GM21825 (cell line): ENCODE measurements around the gene ZNF827.
A peak's percentile ranks its signal among the peaks of the same experiment; 100 is the strongest.
"Not testable (repeated sequence)": the region's sequence is repeated elsewhere in the genome, so short reads cannot be mapped to it uniquely, and the experiment has no call there.

Source experiments
- ATAC-seq: cut with Tn5 transposase; IDR thresholded peaks from one replicate; pipeline ENCODE4 v1.9.1; 2021; ENCODE audit warnings: mild to moderate bottlenecking, moderate library complexity; ENCODE audit not compliant: unreplicated experiment

Gene ZNF827

GRCh38 chr4:145839151-145839550, 99.5 kb downstream of the ZNF827 start:
- no peak for ATAC-seq

- ATAC-seq, result not testable (repeated sequence)
Observed at GRCh38 chr4:145832384-145832783, 106.2 kb downstream of the ZNF827 start.

- peak; percentile 59 for ATAC-seq
Observed at GRCh38 chr4:145830699-145831098, 107.9 kb downstream of the ZNF827 start.

DNA sequence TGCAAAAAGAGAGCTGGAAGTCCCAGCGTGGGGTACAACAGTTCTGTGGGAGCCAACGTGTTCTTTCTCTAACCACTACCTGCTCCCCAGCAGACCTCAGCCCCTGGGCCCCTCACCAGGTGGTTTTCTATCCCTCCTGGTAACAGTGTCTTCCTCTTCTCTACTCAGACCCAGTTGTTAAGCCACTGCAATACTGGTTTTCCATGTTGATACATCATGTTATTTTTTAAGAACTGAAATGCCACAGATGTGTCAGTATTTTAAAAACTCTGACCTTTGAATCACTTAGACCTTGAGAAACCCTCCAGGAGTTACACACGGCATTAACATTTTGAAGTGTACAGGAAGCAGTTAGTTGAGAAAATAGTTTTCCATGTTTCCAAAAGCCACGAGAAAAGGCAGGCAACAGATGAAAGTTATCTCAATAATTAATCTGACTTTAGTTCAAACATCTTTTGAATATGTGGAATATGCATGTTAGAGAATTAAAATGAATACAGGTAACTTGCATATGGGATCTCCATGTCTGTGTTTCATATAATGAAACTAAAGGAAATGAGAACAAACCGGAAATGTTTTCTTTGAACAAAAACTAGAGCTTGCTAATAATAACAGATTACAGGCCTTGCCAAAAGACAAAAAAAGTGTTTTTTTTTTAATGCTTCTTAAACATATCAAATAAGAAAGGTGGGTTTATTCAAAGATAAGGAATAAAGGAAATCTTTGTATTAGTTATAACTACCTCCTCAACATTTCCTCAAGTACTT, 108.8 kb downstream of the ZNF827 start:
- peak; percentile 50 for ATAC-seq

DNA sequence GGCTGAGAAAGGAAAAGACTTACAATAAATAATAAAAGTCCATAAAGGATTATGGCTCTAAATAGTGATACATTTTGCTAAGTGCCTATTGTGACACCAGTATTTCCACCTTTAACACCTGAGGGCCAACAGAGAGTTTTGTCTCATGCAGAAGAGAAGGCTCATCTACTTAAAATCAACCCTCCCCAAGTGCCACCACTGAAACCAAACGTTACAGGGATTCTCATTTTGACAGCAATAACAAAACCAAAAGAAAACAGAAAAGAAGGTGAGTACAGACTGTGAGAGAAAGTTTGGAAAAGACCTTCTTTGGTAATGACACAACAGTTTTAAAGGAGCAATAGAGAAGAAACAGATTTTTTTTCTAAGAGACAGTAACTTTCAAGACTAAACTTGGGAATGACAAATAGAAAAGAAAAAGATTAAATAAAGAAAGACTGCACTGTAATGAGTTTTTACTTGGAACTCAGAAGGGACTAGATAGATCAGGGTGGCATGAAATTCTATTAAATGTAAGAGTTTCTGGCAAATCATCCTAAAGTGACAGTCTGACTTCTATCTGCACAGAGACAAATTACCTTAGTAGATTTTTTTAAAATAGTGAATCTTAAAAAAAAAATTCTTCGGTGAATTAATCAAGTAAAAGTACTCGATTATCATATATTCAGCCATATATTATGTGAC, 109.7 kb downstream of the ZNF827 start:
- peak; percentile 75 for ATAC-seq

DNA sequence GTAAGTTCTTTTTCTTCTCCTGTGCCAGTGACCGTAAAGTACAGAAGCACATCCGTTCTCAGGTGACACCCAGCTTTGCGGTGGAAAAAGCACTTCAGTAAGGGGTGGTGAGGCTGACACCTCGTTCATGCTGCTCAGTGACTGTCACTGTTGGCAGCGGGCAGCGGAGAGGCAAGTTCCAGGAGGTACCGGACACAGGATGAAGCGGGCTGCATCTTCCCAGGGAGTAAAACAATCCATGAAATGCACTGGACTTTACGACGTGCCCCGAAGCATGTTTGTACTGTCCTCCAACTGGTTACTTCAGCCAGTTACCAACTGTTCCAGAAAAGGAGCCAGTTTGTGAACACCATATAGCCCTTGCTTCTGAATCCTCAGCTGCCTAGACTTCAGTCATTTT, 110.7 kb downstream of the ZNF827 start:
- no peak for ATAC-seq

DNA sequence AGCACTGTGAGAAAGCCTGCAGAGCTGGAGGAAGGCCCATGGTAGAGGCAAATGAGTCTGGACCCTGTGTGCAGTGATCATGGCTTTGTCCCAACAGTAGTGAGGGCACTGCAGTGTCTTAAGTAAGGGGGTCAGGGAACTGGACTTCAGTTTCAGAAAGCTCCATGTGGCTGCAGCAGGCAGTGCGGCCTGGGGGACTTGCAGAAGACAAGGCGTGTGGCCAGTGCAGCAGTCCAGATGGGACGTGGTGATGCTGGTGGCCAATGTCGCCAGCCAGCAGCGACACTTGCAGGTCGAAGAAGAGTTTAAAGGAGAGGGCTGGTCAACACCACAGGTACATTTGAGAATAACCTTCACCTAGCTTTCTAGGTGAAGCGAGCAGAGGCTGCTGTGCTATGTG, 113.4 kb downstream of the ZNF827 start:
- no peak for ATAC-seq

DNA sequence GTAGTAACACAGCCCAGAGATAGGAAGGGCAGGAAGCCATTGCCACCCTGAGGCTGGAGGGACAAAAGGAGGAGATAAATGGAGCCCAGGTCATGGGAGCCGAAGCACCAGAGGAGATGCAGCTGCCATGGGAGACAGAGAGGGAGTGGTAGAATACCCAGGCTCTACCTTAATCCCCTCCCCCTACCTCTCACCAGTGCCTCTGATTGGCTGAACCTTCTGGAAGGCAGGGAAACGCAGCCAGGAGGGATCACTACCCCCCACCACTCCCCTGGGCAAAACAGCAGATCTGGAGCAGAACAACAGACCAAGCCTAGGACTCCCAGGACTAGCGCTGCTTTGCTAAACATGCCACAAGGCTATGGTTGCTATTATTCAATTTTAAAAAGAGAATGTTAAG, 114.2 kb downstream of the ZNF827 start:
- ATAC-seq, result no peak

GRCh38 chr4:145823743-145824142, 114.9 kb downstream of the ZNF827 start:
- ATAC-seq, result peak; percentile 36

GRCh38 chr4:145822581-145822980, 116.0 kb downstream of the ZNF827 start:
- no peak for ATAC-seq

DNA sequence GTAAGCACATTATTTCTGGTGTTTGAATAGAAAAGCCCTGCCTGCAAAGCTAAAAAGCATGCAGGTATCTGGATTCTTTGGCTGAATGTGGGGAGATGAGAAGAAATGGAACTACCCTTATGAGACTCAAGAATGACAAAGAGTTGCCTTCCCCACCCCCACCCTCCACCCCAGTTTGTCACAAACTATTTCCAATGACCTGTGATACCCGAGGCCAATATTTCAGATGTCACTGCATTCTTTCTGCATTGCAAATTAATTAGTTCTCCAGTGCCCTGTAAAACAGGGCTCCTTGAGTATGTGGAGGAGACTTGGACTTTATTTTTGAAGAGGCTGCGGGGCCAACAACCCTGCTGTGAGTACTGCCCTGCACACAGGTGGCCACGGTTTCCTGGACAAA, 116.4 kb downstream of the ZNF827 start:
- no peak for ATAC-seq

GRCh38 chr4:145821766-145822165, 116.9 kb downstream of the ZNF827 start:
- no peak for ATAC-seq

DNA sequence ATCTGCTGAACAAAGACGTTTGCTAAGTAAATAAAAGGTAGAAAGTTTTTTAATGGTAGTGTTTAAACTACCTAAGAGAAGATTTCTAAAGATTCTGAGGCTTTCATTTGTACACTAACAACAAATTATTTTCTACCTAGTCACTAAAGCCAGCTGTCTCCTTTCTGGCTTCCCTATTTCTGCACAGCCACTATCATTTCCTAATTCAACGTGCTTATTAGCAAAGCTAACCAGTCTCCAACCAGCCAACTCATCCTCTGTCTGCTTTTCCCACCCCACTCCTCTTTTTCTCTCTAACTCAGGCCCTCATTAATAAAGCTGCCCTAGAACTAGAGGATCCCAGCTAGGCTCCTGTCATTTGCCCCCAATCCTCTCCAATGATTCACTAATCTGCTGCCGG, 118.2 kb downstream of the ZNF827 start:
- ATAC-seq, result no peak

GRCh38 chr4:145819853-145820181, 118.8 kb downstream of the ZNF827 start:
- peak; percentile 43 for ATAC-seq

- ATAC-seq, result no peak
Observed at GRCh38 chr4:145819101-145819852, 119.3 kb downstream of the ZNF827 start.

- ATAC-seq, result no peak
Observed at GRCh38 chr4:145818011-145818410, 120.6 kb downstream of the ZNF827 start.

GRCh38 chr4:145816091-145816490, 122.5 kb downstream of the ZNF827 start:
- no peak for ATAC-seq

- no peak for ATAC-seq
Observed at GRCh38 chr4:145815626-145816025, 123.0 kb downstream of the ZNF827 start.

- ATAC-seq, result no peak
Observed at GRCh38 chr4:145815027-145815612, 123.5 kb downstream of the ZNF827 start.

GRCh38 chr4:145814246-145814645, 124.4 kb downstream of the ZNF827 start:
- no peak for ATAC-seq

DNA sequence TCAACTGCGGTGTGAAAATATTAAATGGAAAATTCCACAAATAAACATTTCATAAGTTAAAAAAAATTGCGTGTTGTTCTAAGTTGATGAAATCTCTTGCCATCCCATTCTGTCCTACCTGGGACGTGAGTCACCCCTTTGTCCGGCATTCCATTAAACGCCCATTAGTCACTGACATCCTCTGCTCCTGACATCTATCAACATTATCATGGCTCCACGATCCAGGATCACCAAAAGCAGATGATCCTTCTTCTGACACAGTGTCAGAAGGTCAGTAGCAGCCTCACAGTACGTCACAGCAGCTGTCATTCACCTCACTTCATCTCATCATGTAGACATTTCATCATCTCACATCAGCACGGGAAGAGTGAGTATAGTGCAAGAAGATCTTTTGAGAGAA, 125.7 kb downstream of the ZNF827 start:
- ATAC-seq, result no peak
